Measurements from ENCODE around the gene QPRT.

DNA sequence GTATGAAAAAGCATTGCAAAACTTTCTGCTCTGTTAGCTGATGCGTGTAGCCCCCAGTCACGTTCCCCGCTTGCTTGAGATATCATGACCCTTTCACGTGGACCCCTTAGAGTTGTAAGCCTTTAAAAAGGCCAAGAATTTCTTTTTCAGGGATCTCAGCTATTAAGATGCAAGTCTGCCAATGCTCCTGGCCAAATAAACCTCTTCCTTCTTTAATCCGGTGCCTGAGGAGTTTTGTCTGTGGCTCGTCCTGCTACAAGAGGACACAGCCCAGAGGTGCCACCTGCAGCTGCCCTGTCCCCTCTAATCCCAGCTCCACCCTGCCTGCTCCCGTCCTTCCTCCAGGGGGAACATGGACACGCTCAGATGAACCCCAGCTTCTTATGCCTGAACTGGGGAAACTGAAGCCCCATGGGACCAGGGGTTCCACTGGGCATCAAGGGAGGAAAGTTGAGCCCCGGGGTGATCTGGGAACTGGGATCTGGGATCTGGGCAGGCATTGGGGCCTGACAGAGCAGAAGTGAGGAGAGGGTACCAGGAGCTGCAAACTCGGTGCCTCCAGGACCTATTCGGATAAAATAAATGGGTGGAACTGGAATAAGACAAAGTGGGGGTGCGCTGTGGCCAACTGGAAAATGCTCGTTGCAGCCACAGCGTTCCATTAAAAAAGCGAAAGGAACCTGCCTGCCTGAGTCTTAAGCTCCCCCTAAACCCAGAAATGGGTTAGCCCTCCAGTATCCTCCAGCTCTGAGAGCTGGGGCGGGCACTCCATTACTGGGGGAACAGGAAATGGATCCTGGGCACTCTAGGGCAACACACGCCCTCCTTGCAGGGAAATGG is 19.7 kb downstream of the QPRT start:
- TF ChIP-seq EZH2 (IDR thresholded peaks at IDR 0.05) (no peak), FOXP2 (optimal IDR thresholded peaks at IDR 0.05; ENCODE audit: control extremely low read depth, extremely low read length, insufficient read depth) (no peak)
